Measurements from ENCODE around the gene ALDH3B2. TPM values are rescaled to one million over a fixed set of nuclear protein-coding genes. Genes with fewer than 3 reads are reported as not detected.
A peak's percentile ranks its signal among the peaks of the same experiment; 100 is the strongest.

The ALDH3B2 gene
- total RNA-seq, 1 donor from 2014 or later: 0.65 TPM

GRCh38 chr11:67651976-67652781, 22.2 kb downstream of the ALDH3B2 start:
- Histone ChIP-seq H3K4me3 (no peak overlapping the region), H3K27ac (no peak overlapping the region), H3K27me3 (ENCODE audit: low read depth) (peaks cover 17% of the 10 kb centered on the region), H3K36me3 (no peaks in the 10 kb centered on the region), H3K9me3 (no peaks in the 10 kb centered on the region), H3K4me1 (no peaks in the 10 kb centered on the region)
- ATAC-seq (no peak), DNase-seq (no peak)
- TF ChIP-seq CTCF (IDR thresholded peaks at IDR 0.05): no peak
- intact Hi-C loops (cut with DNase I): no loop called here

DNA sequence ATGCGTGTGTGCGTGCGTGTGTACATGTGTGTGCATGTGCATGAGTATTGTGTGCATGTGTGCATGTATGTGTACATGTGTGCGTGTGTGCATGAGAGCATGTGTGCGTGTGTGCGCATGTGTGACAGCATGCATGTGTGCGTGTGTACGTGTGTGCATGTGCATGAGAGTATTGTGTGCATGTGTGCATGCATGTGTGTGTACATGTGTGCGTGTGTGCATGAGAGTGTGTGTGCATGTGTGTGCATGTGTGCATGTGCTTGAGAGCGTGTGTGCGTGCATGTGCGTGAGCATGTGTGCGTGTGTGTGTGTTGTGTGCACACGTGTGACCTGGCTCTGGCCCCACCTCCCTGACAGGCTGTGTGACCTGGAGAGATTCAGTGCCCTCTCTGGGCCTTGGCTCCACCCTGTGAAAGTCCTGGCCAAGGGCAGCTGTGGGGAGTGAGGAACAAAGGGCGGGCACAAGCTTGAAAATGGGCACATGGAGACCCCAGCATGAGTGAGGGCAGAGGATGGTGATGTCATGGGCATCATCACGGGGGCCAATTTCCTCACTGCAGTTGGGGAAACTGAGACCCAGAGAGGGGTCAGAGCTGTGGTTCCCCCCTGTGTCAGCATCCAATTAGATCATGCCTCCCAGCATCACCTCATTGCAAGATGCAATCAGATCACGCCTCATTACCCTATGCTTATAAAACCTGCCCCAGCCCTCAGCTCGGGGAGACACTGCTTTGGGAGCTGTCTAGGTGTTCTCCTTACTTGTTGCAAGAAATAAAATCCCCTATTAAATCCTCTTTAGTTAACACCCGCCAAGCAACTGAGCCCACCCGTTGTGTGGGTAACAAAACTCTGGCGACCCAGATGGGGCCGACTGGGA, 24.6 kb downstream of the ALDH3B2 start:
- DNase-seq (no peak), ATAC-seq (peak in 1 of 2 donors; percentile 15)
- intact Hi-C loops (cut with DNase I): no loop called here
- H3K4me1 ChIP-seq: no peaks in the 10 kb centered on the region
- no peaks in the 10 kb centered on the region for H3K36me3 ChIP-seq
- H3K27ac ChIP-seq: peak overlapping the region; percentile 57
- peak overlapping the region; percentile 56 for H3K4me3 ChIP-seq
- H3K27me3 ChIP-seq (ENCODE audit: low read depth): peaks cover 21% of the 10 kb centered on the region
- no peaks in the 10 kb centered on the region for H3K9me3 ChIP-seq
- no peak for TF ChIP-seq CTCF (IDR thresholded peaks at IDR 0.05)

- ATAC-seq (no peak), DNase-seq (no peak)
- H3K4me1 ChIP-seq: no peaks in the 10 kb centered on the region
- peaks cover 21% of the 10 kb centered on the region for H3K27me3 ChIP-seq (ENCODE audit: low read depth)
- no peaks in the 10 kb centered on the region for H3K9me3 ChIP-seq
- H3K36me3 ChIP-seq: no peaks in the 10 kb centered on the region
- no peak overlapping the region for H3K4me3 ChIP-seq
- intact Hi-C loops (cut with DNase I): no loop called here
- TF ChIP-seq CTCF (IDR thresholded peaks at IDR 0.05): no peak
- H3K27ac ChIP-seq: no peak overlapping the region
Measured at GRCh38 chr11:67648796-67649613, 25.4 kb downstream of the ALDH3B2 start.

GRCh38 chr11:67648140-67648795, 26.2 kb downstream of the ALDH3B2 start:
- Histone ChIP-seq H3K4me1 (no peaks in the 10 kb centered on the region), H3K4me3 (no peak overlapping the region), H3K36me3 (no peaks in the 10 kb centered on the region), H3K27me3 (ENCODE audit: low read depth) (peaks cover 21% of the 10 kb centered on the region), H3K9me3 (no peaks in the 10 kb centered on the region), H3K27ac (no peak overlapping the region)
- ATAC-seq (peak; percentile 35 to 50), DNase-seq (no peak)
- TF ChIP-seq CTCF (IDR thresholded peaks at IDR 0.05): no peak
- intact Hi-C loops (cut with DNase I): no loop called here

GRCh38 chr11:67647471-67647870, 27.0 kb downstream of the ALDH3B2 start:
- no peak for DNase-seq
- no peak overlapping the region for H3K4me3 ChIP-seq
- intact Hi-C loops (cut with DNase I): no loop called here

More at GRCh38 chr11:67647471-67647870, 27.0 kb downstream of the ALDH3B2 start:
- no peaks in the 10 kb centered on the region for H3K9me3 ChIP-seq
- no peak for ATAC-seq
- no peaks in the 10 kb centered on the region for H3K4me1 ChIP-seq
- TF ChIP-seq CTCF (IDR thresholded peaks at IDR 0.05): no peak
- no peak overlapping the region for H3K27ac ChIP-seq
- H3K27me3 ChIP-seq (ENCODE audit: low read depth): peaks cover 21% of the 10 kb centered on the region
- no peaks in the 10 kb centered on the region for H3K36me3 ChIP-seq

Data from lower lobe of right lung (tissue), 2 donors.